Mucosa of gallbladder (tissue), 1 donor: ENCODE results near the gene NT5DC3. TPM values are rescaled to one million over a fixed set of nuclear protein-coding genes. Genes with fewer than 3 reads are reported as not detected.

Source experiments
- DNase-seq: peaks from one replicate; pipeline ENCODE4 v3.0.0-alpha.2; 2020; ENCODE audit warnings: low spot score
- total RNA-seq: library from RNA; stranded (reverse); gene quantifications from one replicate; pipeline ENCODE4 v1.2.1, GENCODE V29; 2021
- donor health status: DM: no; HTN: no; CAD: no.

The NT5DC3 gene
- total RNA-seq, 1 donor from 2014 or later = 17.0 TPM

DNA sequence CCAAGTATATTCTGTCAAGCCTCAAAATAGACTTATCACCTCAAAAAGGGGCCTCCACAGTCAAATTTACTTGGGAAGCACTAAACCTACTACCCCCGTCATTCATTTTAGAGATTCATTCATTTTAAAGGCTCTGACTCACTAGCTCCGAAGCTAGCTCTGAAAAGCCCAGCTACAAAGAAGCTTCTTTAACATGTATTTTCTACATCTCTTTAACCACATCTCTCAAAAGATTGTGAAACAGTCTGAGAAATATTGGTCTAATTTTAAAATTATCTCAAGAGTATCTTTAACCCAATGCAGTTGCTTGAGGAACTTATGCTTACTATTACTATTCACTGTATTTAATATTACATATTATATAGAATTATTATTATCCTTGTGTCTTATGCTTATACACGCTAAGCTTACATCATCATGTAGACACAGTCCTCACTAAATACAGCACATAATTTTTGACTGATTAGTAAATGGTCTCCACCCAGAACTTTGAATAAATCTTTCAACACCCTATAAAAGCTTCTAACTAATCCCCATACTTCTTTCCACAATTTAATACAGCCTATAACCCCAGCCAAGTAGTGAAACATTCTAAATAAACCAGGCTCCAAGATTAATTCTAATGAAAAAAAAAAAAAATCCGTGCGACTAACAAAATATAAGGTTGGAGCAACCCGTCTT is 7.8 kb downstream of the NT5DC3 start:
- no peak for DNase-seq

DNA sequence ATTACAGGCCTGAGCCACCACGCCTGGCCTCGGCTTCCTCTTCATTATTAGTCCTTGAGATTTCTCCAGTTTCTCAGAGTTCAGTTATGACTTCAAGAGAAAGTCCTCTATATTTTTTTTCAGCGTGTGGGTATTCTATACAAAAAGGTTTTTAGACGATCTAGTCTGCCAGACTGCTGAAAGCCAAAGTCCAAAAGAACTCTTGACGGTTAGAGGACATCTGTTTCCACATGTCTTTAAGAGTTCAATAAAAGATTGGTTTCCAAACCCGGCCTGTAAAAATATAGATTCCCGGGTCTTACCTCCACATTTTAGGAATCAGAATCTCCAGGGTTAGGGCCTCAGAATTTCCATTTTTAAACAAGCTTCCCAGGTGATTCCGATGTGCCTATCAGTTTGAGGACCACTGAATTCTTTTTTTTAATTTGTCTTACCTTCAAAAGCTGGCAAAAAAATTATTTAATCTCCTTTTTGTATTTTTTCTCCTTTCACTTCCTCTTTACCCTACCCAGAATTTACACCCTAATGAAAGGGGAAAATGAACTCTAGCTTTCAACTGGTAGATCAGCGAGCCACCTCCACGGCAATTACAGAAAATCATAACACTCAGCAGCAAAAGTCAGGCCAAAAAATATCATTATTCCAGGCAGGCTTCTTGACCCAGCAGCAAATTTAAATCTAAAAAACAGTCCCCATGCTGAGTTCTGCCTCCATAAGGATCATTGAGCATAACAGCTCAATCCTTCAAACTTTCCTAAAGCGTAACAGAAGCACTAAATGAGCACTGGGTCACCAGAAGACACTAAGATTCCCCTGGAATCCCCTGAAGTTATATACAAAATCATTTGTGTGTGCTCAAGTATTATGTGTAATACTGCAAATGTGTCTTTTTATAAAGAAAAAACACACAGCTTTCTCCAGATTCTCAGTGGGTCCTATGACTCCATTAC is 8.7 kb downstream of the NT5DC3 start:
- no peak for DNase-seq

DNA sequence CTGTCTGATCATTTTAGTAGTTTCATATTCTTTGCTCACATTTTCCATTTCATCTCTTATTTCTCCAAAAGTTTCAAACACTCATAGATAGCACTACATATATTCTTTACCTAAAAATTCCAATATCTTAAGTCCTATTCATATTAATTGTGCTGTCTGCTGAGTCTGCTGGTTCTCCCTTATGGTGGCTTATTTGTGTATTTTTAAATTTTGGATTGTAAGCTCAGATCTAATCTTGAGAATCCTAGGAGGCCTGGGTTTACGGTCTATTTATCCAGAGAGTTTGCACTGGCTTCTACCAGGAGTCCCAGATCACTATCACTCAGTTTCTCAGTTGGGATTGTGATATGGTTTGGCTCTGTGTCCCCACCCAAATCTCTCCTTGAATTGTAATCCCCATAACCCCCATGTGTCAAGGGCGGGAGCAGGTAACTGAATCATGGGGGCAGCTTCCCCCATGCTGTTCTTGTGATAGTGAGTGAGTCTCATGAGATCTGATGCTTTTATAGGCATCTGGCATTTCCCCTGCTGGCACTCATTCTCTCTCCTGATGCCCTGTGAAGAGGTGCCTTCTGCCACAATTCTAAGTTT is 10.2 kb downstream of the NT5DC3 start:
- DNase-seq = no peak

DNA sequence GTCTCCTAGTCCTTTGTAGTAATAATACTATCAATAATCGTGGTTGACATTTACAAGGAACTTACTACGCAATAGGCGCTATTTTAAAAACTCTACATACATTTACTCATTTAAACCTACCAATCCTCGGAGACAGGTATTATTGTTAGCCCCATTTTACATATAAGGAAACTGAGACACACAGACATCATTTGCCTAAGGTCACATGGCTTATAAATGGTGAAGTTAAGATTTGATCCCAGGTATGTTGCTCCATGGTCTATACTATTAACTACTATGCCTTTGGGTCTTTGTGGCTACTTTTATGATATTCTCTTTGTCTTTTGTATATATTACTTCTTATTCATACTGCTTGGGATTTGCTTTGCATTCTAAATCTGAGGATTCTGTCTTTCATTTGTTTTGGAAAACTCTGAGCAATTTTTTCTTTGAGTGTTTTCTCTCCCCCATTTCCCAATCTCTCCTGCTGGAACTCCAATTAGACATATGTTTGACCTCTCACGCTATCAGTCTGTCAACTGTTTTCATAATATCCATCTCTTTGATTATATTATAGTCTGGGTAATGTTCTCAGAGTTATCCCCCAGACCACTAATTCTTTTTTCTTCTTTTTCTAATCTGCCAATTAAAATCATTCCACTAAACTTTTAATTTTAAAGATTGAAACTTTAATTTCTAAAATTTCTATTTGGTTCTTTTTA is 10.9 kb downstream of the NT5DC3 start:
- no peak for DNase-seq

DNA sequence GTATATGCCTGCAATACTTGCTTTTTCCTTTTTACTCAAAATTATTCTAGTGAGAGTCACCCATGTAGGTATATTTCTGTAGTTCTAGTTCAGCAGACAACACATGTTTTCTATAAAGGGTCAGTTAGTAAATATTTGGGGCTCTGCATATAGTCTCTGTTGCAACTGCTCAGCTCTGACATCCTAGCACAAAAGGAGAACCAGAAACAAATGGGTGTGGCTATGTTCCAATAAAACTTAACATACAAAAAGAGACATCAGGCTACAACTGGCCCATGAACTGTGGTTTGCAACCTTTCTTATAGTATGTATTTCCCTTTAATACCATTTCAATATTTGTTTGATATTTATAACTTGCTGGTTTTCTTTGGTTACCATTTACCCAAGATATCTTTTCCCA is 11.9 kb downstream of the NT5DC3 start:
- DNase-seq = no peak

DNA sequence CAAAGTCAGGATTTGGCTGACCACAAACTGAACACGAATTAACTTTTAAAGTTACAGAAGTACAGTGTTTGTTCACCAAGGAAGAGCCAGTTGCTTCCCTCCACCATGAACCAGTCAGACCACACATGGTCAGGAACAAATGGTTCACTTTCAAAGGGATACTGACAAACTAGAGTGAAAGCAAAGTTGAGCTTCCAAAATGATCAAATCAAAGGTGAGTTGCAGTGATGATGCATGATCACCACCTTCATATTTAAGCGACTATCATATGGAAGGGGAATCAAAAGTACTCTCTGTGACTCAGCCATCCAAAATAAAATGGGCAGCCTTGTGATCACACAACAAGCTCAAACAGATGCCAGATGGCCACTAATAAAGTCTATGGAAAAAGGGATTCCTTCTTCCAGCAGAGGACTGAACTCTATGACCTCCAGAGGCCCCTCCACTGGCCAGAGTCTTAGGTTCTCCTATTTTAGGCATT is 13.1 kb downstream of the NT5DC3 start:
- DNase-seq = no peak

DNA sequence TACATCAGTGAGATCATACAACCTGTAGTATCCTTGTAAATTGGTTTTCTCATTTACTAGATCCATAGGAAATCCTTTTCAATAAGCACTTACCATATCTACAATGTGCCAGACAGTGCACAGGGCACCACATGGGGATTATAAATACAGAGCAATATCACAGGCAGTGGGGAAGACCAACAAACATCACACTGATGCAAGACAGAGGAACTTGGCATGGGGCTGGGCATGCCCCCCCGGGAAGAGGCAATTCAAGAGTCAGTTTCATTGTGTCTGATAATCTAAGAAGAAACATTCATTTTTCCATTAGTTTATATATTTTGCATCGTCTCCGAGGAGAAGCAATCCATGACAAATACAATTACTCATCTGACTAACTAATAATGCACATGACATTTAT is 16.2 kb downstream of the NT5DC3 start:
- no peak for DNase-seq

DNA sequence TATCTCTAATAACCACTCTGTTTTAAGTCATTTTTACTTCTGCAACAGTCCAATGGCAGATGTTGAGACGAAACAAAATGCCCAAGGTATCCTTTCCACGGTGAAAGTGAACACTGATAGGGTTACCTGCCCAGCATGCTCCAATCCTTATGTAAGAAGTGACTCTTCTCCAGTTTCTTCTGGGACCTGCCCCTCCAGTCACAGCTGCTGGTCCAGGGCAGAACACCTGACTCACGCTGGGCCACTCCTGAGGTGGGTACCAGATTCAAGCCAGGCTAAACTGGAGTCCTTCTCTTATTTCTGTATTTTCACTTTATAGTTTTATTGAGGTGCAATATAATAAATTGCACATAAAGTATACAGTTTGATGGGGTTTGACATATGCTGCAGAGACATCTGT is 16.7 kb downstream of the NT5DC3 start:
- no peak for DNase-seq

DNA sequence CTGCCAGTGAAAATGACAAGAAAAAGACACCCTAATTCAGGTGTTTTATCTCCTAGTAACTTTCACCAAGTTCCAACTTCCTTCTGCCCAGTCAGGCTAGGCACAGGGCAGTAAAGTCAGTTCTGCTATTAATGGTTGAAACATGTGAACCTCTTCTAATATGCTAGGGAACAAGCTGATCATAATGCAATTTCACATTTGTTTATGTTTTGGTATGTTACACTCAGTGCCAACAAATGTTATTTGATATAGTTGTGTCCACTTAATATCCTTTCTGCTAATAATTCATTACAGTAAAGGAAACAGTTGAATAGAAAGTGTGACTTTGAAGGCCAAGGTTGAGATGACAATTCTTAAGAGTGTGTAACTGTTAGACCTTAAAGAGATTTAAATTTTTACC is 17.2 kb downstream of the NT5DC3 start:
- no peak for DNase-seq

DNA sequence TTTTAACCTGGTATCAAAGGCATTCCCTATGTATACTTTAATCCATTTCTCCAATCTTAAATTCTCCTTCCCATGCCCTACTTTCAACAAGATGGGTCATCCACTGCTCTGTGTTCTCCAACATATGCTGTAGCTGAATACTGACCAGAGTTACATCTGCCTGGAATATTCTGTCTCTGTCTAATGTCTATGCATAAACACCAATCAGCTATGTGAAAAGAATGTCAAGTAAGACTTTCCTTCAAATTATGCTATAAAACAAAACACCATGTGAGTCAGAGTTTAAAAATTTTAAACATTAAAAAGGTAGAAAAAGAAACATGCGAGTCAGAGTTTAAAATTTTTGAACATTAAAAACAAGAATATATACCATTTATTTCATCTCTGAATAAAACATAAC is 19.3 kb downstream of the NT5DC3 start:
- DNase-seq = no peak

DNA sequence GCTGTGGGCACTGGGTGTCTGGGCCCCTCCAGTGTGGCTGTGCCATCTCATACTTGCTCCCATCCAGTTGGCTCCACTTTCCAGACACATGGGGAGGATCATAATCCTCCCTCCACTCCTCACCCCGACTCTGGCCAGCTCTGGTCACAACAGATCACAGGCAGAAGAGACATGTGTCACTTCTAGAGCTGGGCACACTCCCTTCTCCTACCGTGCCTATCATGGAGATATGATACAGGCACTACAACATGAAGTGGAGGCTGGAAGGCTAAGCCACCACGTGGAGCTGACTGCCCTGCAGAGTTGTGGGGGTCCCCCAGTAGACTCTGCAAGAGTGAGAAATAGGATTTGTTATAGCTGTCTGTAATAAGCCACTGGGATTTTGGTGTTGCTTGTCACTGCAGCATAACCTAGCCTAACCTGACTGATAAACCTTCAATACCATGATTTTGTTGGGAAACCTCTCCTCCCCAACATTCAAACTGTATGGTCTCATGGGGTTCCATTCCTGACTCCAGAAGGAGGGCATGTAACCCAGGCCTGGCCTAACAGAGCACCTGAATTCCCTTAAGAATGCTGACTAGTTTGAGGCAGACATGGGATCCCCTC is 20.0 kb downstream of the NT5DC3 start:
- DNase-seq = no peak

DNA sequence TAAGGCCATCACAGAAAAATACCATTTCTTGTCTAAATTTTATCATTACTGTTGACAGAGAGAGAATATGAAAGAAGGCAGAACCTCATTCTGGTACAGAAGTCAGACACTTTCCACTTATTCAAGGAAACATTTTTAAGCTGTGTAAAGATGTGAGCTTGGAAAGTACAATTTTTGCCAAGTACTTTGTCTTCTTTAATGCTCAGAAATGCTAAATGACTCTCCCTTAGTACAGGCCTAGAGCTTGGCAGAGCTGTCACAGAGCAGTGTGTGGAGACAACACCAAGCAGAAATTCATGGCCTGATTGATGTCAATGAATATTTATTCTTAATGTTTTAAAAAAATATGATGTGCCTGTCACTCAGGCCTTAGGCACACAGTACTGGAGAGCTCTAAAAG is 20.7 kb downstream of the NT5DC3 start:
- DNase-seq = no peak

DNA sequence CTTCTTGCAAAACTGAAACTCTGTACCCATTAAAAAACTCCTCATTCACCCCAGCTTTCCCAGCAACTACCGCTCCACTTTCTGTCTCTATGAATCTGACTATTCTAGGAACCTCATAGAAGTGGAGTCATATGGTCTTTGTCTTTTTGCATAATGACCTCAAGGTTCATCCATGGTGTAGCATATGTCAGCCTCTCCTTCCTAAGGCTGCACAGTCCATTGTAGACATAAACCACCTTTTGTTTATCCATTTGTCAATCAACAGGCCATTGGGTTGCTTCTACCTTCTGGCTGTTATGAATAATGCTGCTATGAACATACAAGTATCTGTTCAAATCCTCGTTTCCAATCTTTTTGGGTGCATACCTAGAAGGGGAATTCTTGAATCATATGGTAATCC is 21.1 kb downstream of the NT5DC3 start:
- no peak for DNase-seq

DNA sequence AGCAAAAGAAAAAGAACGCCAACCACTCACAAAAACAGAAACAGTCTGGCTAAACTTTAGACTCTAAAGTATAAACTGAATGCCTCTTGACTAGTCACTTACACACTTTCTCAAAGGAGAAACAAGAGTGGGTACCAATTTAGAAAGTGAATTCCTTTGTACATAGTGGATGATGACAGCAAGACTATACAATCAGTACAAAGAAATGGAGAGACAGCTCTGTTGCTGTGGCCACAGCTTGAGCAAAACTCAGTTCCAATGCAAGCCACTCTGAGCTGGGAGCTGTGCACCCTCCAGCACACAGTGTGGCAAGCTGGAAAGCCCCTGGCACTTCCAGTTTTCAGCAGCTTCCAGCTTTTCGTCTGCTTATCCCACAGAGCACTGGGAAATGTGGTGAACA is 21.7 kb downstream of the NT5DC3 start:
- no peak for DNase-seq

DNA sequence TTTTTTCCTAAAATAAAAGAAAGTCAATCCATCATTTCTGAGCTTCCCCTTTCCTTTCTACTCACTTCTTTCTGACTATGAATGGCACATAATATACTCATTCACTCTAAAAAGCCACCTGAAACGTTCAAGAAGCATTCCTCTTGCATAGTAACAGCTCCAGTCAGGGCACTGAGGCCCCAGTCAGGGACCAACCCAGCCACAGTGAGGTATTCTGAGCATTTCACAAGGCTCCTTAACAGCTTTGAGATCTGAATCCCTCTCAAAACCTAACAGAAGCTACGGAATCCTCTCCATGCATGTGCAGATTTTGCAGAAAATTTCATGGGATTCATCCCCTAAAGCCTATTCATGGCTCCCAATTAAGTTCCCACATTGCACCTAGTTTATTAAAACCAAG is 23.2 kb downstream of the NT5DC3 start:
- DNase-seq = no peak

DNA sequence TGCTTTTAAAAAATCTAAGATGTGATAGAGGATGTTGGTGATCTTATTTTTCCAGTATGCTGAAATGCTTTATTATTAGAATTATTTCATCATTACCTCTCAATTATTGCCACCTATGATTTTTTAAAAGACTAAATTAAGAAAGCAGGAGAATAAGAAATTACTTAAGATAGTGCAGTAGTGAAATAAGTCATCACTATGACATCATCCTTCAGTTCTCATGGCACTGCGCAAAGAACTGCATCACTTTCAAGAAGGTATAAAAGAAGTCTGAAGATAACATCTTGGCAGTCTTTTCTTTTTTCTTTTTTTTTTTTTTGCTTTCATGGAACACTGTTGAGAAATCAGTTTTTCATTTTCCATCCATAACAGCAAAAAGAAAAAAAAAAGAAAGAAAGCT is 24.4 kb downstream of the NT5DC3 start:
- DNase-seq = no peak

DNA sequence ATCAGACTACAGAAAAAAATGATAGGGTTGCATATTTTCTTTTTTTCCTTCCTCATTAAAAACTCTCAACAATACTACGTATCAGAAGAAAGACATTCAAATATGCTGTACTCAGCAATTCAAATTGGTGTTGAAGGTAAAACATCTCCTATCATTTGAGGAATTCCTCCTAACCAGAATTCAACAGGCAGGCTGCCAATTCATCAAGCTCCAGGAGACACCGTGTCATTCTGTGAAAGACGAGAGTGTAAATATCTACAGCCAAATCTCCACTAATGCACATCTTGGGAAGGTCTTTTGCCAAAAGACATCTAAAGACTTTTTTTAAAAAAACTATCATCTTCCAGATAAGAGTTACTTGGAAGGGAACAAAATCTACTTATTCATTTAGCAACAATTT is 26.6 kb downstream of the NT5DC3 start:
- no peak for DNase-seq

DNA sequence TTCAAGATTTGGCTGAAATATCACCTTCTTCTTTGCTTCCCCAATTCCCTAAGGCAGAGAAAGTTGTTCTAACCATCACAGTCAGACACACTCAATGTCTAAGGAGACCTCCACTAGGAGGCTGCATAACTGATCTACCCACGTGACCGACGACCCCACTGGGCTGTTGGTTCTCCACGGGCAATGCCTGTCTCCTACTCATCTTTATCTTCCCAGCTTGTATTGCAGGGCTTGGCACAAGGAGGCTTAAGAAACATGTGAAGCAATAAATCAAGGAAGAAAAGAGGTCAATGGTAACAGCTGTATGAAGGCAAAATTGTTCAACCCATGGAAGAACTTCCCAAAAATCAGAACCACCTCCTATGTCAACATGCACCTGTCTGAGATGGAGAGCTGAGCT is 27.1 kb downstream of the NT5DC3 start:
- no peak for DNase-seq

DNA sequence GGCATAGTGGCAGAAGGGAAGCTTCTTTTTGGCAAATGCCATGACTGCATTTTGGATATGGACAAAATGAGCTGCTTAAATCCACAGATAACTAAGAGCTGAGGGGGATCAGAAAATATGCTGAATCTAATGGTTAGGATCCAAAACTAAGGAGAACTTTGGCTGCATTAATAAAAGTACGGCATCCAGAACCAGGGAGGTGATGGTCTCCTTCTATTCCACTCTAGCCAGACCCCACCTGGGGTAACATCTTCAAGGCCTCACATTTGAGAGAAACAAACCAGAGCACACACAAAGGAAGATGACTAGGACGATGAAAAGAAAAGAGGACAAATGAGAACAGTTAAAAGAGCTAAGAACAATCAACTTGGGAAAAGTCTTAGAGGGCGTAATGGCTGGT is 27.6 kb downstream of the NT5DC3 start:
- DNase-seq = no peak

DNA sequence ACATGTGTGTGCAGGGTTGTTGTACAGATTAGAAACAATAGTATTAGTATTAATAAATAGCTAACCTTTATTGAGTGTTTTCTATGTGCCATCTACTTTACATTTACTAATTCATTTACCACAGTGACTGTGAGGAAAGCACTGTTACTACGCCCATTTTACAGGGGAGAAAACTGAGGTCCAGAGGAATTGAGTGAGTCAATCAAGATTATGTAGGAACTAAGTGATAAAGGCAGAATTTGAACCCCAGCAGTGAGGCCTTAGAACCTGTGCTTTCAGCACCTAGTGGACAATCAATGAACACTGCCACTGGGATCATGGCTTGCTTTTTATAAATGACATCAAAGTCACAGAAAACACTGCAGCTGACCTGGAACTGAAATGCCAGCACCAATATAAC is 28.2 kb downstream of the NT5DC3 start:
- no peak for DNase-seq

DNA sequence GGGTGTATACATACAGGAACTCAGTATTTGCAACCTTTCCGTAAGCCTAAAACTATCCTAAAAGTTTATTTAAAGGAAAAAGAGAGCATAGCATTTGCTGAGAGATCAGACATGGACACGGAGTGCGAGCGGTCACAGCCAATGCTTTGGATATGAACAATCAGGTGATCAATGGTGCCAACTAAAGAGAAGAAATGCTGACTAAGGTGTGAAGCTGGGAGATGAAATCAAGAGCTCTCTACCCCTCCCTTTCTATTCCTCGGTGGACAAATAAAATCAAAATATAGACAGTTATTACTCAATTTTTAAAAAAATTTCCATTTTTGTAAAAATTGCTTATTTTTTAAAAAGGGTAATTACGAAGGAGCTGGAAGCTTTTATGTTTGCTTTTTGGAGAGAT is 29.2 kb downstream of the NT5DC3 start:
- no peak for DNase-seq

DNA sequence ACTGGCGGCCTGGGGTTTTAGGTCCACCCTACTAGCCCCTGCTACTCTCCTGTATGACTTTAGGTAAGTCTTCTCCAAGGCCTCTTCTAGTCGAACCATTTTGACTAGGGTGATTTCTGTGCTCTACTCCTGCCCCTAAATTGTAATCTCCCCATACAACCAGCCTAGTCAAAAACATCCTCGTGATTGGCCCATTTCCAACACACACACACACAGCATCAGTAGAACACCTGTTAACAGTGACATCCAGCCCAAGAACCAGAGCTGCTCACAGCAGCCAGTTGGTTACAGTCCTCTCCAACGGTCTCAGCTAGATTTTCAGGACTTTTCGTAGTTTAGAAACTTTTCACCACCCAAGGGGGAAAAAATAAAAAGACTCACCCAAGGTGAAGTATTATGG is 30.9 kb downstream of the NT5DC3 start:
- DNase-seq = no peak
